Esophagus muscularis mucosa (tissue), 3 donors: ENCODE data around the gene TRPV3.
A peak's percentile ranks its signal among the peaks of the same experiment; 100 is the strongest.

Source experiments
- CTCF ChIP-seq, 3 experiments: fragments of 200-600 bp in 2 of 3; fragments of 450-650 bp in 1 of 3; sonication (generic) in 2 of 3; IDR thresholded peaks; one replicate each; pipeline ENCODE4 v1.5.1; 2017 to 2019; ENCODE audit warnings: antibody characterized with exemption in 3 of 3, mild to moderate bottlenecking in 2 of 3, moderate library complexity in 1 of 3
- POLR2A ChIP-seq: fragments of 450-650 bp; IDR thresholded peaks from one replicate; pipeline ENCODE4 v1.6.1; 2017; ENCODE audit warnings: antibody characterized with exemption, moderate library complexity, mild to moderate bottlenecking, low read depth

- TF ChIP-seq POLR2A (no peak), CTCF (IDR thresholded peaks at IDR 0.05) (peak; percentile 48 to 60 (median 54))
Observed at GRCh38 chr17:3535253-3535995, 22.2 kb downstream of the TRPV3 start.
